Measurements from ENCODE around the gene ADAMTS9.

ADAMTS9 gene

GRCh38 chr3:64491843-64492242, 196.0 kb downstream of the ADAMTS9 start:
- TF ChIP-seq MYC (IDR thresholded peaks at IDR 0.05; ENCODE audit: low read depth, low read length): no peak
- TF ChIP-seq CTCF (IDR thresholded peaks at IDR 0.05; ENCODE audit: low read depth, low read length): no peak
- TF ChIP-seq, protein P1, sequence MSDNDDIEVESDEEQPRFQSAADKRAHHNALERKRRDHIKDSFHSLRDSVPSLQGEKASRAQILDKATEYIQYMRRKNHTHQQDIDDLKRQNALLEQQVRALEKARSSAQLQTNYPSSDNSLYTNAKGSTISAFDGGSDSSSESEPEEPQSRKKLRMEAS (IDR thresholded peaks at IDR 0.05; ENCODE audit: low read depth, low read length): no peak
- no peak for TF ChIP-seq POLR2A (IDR thresholded peaks at IDR 0.05; ENCODE audit: extremely low read depth, insufficient read length)
- H3K4me3 ChIP-seq (ENCODE audit: low read depth, low read length): no peak overlapping the region
- no peak for DNase-seq (ENCODE audit: low read depth)

- TF ChIP-seq MYC (IDR thresholded peaks at IDR 0.05; ENCODE audit: low read depth, low read length) (no peak), CTCF (IDR thresholded peaks at IDR 0.05; ENCODE audit: low read depth, low read length) (no peak), POLR2A (IDR thresholded peaks at IDR 0.05; ENCODE audit: extremely low read depth, insufficient read length) (no peak)
- TF ChIP-seq, protein P1 (IDR thresholded peaks at IDR 0.05; ENCODE audit: low read depth, low read length): no peak
- DNase-seq (ENCODE audit: low read depth): no peak
- no peak overlapping the region for H3K4me3 ChIP-seq (ENCODE audit: low read depth, low read length)
Measured at GRCh38 chr3:64490180-64490724, 197.5 kb downstream of the ADAMTS9 start.

GRCh38 chr3:64489361-64490044, 198.3 kb downstream of the ADAMTS9 start:
- no peak overlapping the region for H3K4me3 ChIP-seq (ENCODE audit: low read depth, low read length)

GRCh38 chr3:64488939-64489338, 198.9 kb downstream of the ADAMTS9 start:
- no peak overlapping the region for H3K4me3 ChIP-seq (ENCODE audit: low read depth, low read length)
- no peak for DNase-seq (ENCODE audit: low read depth)
- TF ChIP-seq, protein P1 (IDR thresholded peaks at IDR 0.05; ENCODE audit: low read depth, low read length): no peak
- no peak for TF ChIP-seq MYC (IDR thresholded peaks at IDR 0.05; ENCODE audit: low read depth, low read length)
- no peak for TF ChIP-seq CTCF (IDR thresholded peaks at IDR 0.05; ENCODE audit: low read depth, low read length)
- no peak for TF ChIP-seq POLR2A (IDR thresholded peaks at IDR 0.05; ENCODE audit: extremely low read depth, insufficient read length)

More at GRCh38 chr3:64489361-64490044, 198.3 kb downstream of the ADAMTS9 start:
- no peak for TF ChIP-seq POLR2A (IDR thresholded peaks at IDR 0.05; ENCODE audit: extremely low read depth, insufficient read length)
- TF ChIP-seq MYC (IDR thresholded peaks at IDR 0.05; ENCODE audit: low read depth, low read length): no peak
- TF ChIP-seq, protein P1 (IDR thresholded peaks at IDR 0.05; ENCODE audit: low read depth, low read length): no peak
- TF ChIP-seq CTCF (IDR thresholded peaks at IDR 0.05; ENCODE audit: low read depth, low read length): no peak
- no peak for DNase-seq (ENCODE audit: low read depth)

GRCh38 chr3:64484289-64484992, 203.4 kb downstream of the ADAMTS9 start:
- H3K4me3 ChIP-seq (ENCODE audit: low read depth, low read length): no peak overlapping the region
- peak; percentile 84 for DNase-seq (ENCODE audit: low read depth)
- TF ChIP-seq, protein P1 (IDR thresholded peaks at IDR 0.05; ENCODE audit: low read depth, low read length): no peak
- TF ChIP-seq CTCF (IDR thresholded peaks at IDR 0.05; ENCODE audit: low read depth, low read length) (peak; percentile 71), MYC (IDR thresholded peaks at IDR 0.05; ENCODE audit: low read depth, low read length) (no peak), POLR2A (IDR thresholded peaks at IDR 0.05; ENCODE audit: extremely low read depth, insufficient read length) (no peak)
